ES-I3 (cell line): ENCODE results near the gene MEAF6.
"Not testable (repeated sequence)": the region's sequence is repeated elsewhere in the genome, so short reads cannot be mapped to it uniquely, and the experiment has no call there.

Experiments used
- H3K36me3 ChIP-seq: 2 replicates; pipeline ENCODE4 v1.6.1; 2013; ENCODE audit warnings: mild to moderate bottlenecking, low read length, control low read depth, moderate library complexity; ENCODE audit not compliant: insufficient read depth
- H3K4me1 ChIP-seq: 2 replicates; pipeline ENCODE4 v1.6.1; 2013; ENCODE audit warnings: mild to moderate bottlenecking, control low read depth, low read length; ENCODE audit not compliant: insufficient read depth
- H3K9ac ChIP-seq: 2 replicates; pipeline ENCODE4 v1.6.1; 2013; ENCODE audit warnings: low read depth, mild to moderate bottlenecking, low read length, moderate library complexity
- H3K9me3 ChIP-seq: 2 replicates; pipeline ENCODE4 v1.6.1; 2013; ENCODE audit warnings: mild to moderate bottlenecking, low read length, moderate library complexity; ENCODE audit not compliant: control insufficient read depth, insufficient read depth

Gene MEAF6

GRCh38 chr1:37513795-37514349 lies 694 bp downstream of the MEAF6 start:
- peaks cover 6% of the 10 kb centered on the region; the same call in 1 of the 2 replicates for H3K4me1 ChIP-seq
- peak overlapping the region; percentile 67; the same call in 1 of the 2 replicates for H3K9ac ChIP-seq

GRCh38 chr1:37509181-37509580 lies 5.4 kb downstream of the MEAF6 start:
- no peak overlapping the region for H3K9ac ChIP-seq

More at GRCh38 chr1:37513795-37514349, 694 bp downstream of the MEAF6 start:
- Histone ChIP-seq H3K9me3 (no peaks in the 10 kb centered on the region), H3K36me3 (peaks cover 1% of the 10 kb centered on the region; the same call in 1 of the 2 replicates)

GRCh38 chr1:37506740-37507139 lies 7.8 kb downstream of the MEAF6 start:
- Histone ChIP-seq H3K36me3 (peaks cover 6% of the 10 kb centered on the region; the same call in 1 of the 2 replicates), H3K9ac (no peak overlapping the region), H3K4me1 (no peaks in the 10 kb centered on the region), H3K9me3 (no peaks in the 10 kb centered on the region)

More at GRCh38 chr1:37509181-37509580, 5.4 kb downstream of the MEAF6 start:
- Histone ChIP-seq H3K4me1 (peaks cover 6% of the 10 kb centered on the region; the same call in 1 of the 2 replicates), H3K36me3 (peaks cover 6% of the 10 kb centered on the region; the same call in 1 of the 2 replicates), H3K9me3 (no peaks in the 10 kb centered on the region)

GRCh38 chr1:37502791-37503190 lies 11.8 kb downstream of the MEAF6 start:
- H3K9ac ChIP-seq, H3K4me1 ChIP-seq, H3K36me3 ChIP-seq, H3K9me3 ChIP-seq: not testable (repeated sequence)

GRCh38 chr1:37502104-37502503 lies 12.5 kb downstream of the MEAF6 start:
- Histone ChIP-seq H3K9me3 (no peaks in the 10 kb centered on the region), H3K36me3 (no peaks in the 10 kb centered on the region; the same call in 1 of the 2 replicates), H3K4me1 (no peaks in the 10 kb centered on the region), H3K9ac (no peak overlapping the region)

- Histone ChIP-seq H3K36me3 (no peaks in the 10 kb centered on the region; the same call in 1 of the 2 replicates), H3K4me1 (no peaks in the 10 kb centered on the region), H3K9ac (no peak overlapping the region), H3K9me3 (no peaks in the 10 kb centered on the region)
Observed at GRCh38 chr1:37501661-37502060, 12.9 kb downstream of the MEAF6 start.

GRCh38 chr1:37498872-37499617 lies 15.5 kb downstream of the MEAF6 start:
- H3K36me3 ChIP-seq = no peaks in the 10 kb centered on the region; the same call in 1 of the 2 replicates

DNA sequence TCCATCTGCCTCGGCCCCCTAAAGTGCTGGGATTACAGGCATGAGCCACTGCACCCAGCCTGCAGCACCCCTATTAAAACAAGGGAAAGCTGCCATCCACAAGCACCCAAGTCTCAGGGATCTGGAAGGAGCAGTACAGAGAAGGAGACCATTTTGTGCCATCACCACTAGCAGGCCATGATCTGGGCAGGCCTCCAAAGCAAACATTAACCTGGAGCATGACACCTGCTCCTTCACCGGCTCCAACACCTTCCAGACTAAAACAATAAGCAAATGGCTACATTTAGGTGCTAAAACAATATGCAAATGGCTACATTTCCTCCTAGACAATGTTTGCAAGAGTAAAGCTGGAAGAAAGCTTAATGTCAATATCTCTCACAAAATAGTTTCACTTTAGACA lies 16.7 kb downstream of the MEAF6 start:
- H3K9me3 ChIP-seq = no peaks in the 10 kb centered on the region
- H3K36me3 ChIP-seq = no peaks in the 10 kb centered on the region; the same call in 1 of the 2 replicates
- no peaks in the 10 kb centered on the region for H3K4me1 ChIP-seq
- H3K9ac ChIP-seq = no peak overlapping the region

More at GRCh38 chr1:37498872-37499617, 15.5 kb downstream of the MEAF6 start:
- Histone ChIP-seq H3K4me1 (no peaks in the 10 kb centered on the region), H3K9me3 (no peaks in the 10 kb centered on the region), H3K9ac (no peak overlapping the region)

GRCh38 chr1:37495875-37496274 lies 18.7 kb downstream of the MEAF6 start:
- Histone ChIP-seq H3K9ac (no peak overlapping the region), H3K36me3 (no peaks in the 10 kb centered on the region; the same call in 1 of the 2 replicates), H3K9me3 (no peaks in the 10 kb centered on the region), H3K4me1 (no peaks in the 10 kb centered on the region)

DNA sequence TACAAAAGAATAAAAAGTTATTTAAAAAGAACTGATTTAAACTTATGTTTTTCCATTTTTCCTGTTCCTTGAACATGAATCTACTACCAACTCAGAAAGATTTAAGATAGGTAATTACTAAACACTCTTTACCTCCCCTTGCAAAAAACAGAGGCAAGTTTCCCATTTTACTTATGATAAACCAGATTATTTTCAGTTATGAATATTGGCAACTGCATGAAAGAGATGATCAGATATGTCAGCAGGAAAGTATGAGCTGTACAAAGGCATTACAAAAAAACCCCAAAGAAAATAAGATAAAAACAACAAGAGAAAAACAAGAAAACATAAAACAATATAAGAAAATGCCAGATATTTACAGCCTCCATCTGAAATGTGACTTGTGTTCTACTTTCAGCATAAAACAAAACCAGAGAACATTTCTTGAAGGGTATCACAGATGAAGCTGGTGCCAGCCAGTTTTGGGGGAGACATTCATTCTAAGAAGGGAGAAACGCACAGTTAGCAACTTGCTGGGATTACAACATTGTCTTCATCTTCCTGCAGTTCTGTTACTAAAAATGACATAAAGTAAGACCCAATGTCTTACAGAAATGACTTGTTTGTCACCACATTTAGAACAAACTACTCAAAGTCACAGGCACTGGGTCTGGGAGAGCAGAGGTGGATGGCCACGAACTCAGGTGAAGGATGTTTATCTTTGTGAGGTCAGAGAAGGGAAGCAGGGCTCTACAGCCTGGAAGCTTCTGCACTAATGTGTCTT lies 21.0 kb downstream of the MEAF6 start:
- Histone ChIP-seq H3K36me3 (no peaks in the 10 kb centered on the region; the same call in 1 of the 2 replicates), H3K4me1 (no peaks in the 10 kb centered on the region), H3K9ac (no peak overlapping the region), H3K9me3 (no peaks in the 10 kb centered on the region)

DNA sequence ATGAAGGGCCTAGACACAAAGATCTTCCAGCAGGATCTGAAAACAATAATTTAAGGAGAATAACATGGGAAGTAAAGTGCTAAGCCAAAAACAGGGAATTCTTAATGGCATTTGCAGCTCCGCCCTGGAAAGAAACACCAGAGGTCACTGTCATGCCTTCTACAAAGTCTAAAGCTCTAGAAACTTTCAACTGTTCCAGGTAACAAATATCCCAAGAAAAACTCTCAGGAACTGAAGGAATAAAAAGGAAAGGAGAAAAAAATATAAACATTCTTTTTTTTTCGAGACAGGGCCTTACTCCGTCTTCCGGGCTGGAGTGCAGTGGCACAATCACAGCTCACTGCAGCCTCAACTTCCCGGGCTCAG lies 27.0 kb downstream of the MEAF6 start:
- peaks cover 5% of the 10 kb centered on the region; the same call in 1 of the 2 replicates for H3K36me3 ChIP-seq
- H3K4me1 ChIP-seq = peaks cover 4% of the 10 kb centered on the region; the same call in 1 of the 2 replicates
- no peaks in the 10 kb centered on the region for H3K9me3 ChIP-seq
- H3K9ac ChIP-seq = no peak overlapping the region

- H3K9me3 ChIP-seq = no peaks in the 10 kb centered on the region
- H3K36me3 ChIP-seq = peaks cover 5% of the 10 kb centered on the region; the same call in 1 of the 2 replicates
- no peak overlapping the region for H3K9ac ChIP-seq
- H3K4me1 ChIP-seq = peaks cover 4% of the 10 kb centered on the region; the same call in 1 of the 2 replicates
Observed at GRCh38 chr1:37486680-37487618, 27.6 kb downstream of the MEAF6 start.

DNA sequence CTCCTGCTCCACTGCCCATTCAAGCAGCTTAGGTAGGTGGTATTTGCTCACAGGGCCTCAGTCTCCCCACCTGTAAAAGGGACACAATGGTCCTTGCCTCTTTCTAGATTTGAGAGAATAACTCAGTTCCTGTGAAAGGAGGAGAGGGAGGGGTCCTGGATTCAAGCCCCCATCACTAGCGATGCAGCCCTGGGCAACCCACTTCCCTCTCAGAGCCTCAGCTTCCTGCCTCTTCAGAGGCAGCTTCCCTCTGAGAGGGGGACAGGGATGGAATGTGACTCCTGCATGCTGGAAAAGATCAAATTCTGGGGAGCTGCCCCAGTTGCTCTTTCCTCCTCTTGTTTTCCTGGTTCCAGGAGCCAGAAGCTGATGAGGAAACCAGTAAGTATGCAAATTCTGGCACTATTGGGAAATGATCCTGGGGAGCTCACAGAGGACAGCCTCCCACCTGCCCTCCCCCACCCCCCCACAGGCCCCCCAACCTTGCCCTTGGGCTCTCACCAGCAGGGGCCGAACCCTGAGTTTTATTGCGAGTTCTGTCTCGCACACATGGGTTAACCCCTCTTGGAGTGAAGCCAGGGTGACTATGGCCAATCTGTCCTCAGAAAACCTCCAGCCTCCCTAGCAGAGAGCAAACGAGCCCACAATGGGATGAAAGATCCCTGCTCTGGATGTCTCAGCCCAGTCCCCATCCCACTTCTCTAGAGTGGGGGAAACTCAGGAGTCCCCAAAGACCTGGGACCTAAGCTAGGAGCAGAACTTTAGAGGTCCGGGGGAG lies 28.5 kb downstream of the MEAF6 start:
- no peaks in the 10 kb centered on the region for H3K9me3 ChIP-seq
- peaks cover 13% of the 10 kb centered on the region; the same call in 1 of the 2 replicates for H3K36me3 ChIP-seq
- H3K9ac ChIP-seq = no peak overlapping the region
- H3K4me1 ChIP-seq = peaks cover 4% of the 10 kb centered on the region; the same call in 1 of the 2 replicates
